Measurements from ENCODE around the gene MSH4. TPM values are rescaled to one million over a fixed set of nuclear protein-coding genes. Genes with fewer than 3 reads are reported as not detected.

MSH4 gene
- not detected in 5 replicates for total RNA-seq (2022; extraction: Qiagen RNA extraction)

GRCh38 chr1:75796376-75797272, at the start of gene MSH4:
Gene MSH4, plus strand, starts transcription at chr1:75796882. Its CDS starts 104 bp downstream, at chr1:75796986.

GRCh38 chr1:75785983-75786853, 10.5 kb upstream of the MSH4 start, which contains the start of gene RABGGTB:
Gene RABGGTB, plus strand, starts transcription at chr1:75786256. Its CDS starts 16 bp downstream, at chr1:75786272.

GRCh38 chr1:75932304-75932703, 135.6 kb downstream of the MSH4 start, which contains the start of gene ASB17:
Gene ASB17, minus strand, starts transcription at chr1:75932404. Its CDS starts 113 bp downstream, at chr1:75932291.

Other genes with a start within 250 kb of the MSH4 start
- gene SLC44A5, start 185.8 kb upstream of the MSH4 start, total RNA-seq (2022; extraction: Qiagen RNA extraction): 0.02 to 0.17 TPM (median 0.06 TPM) in 5 replicates
- 25.6 to 44.8 TPM (median 30.0 TPM) in 5 replicates for gene ACADM, start 72.2 kb upstream of the MSH4 start, total RNA-seq (2022; extraction: Qiagen RNA extraction)
- 68.5 to 97.2 TPM (median 71.6 TPM) in 5 replicates for gene RABGGTB, start 10.6 kb upstream of the MSH4 start, total RNA-seq (2022; extraction: Qiagen RNA extraction)
- gene ASB17, start 135.5 kb downstream of the MSH4 start, total RNA-seq (2022; extraction: Qiagen RNA extraction): not detected in 5 replicates

Measured in A549 treated with CORT108297 at 1 μM for 4 hours (cell line).